ENCODE measurements around the gene OSBP2.

The OSBP2 gene

DNA sequence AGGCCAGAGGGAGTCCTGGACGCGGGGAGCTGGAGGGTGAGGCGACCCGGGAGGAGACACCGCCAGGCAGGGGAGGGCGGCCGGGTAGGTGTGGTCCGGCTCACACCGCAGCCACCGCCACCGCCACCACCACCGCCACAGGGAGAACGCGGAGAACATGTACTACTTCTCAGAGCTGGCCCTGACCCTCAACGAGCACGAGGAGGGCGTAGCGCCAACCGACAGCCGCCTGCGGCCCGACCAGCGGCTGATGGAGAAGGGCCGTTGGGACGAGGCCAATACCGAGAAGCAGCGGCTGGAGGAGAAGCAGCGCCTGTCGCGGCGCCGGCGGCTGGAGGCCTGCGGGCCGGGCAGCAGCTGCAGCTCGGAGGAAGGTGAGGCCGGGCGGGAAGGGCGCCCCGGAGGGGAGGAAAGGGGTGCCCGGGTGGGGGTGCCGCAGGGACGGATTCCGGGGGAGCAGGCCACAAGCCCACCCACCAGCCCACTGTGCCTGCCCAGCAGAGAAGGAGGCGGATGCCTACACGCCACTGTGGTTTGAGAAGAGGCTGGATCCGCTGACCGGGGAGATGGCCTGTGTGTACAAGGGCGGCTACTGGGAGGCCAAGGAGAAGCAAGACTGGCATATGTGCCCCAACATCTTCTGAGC lies 211.1 kb downstream of the OSBP2 start:
- DNase-seq: no peak
- H3K4me2 ChIP-seq (ENCODE audit: low read length): no peak overlapping the region
- no peaks in the 10 kb centered on the region for H3K4me1 ChIP-seq (ENCODE audit: control insufficient read depth in 1 of 2, insufficient read depth in 2 of 2, low read length in 2 of 2)
- H4K8ac ChIP-seq (ENCODE audit: low read depth, low read length): no peak overlapping the region
- no peak overlapping the region for H3K14ac ChIP-seq (ENCODE audit: low read length)
- H3K9ac ChIP-seq (ENCODE audit: low read length): no peak overlapping the region
- no peak overlapping the region for H3K27ac ChIP-seq (ENCODE audit: low read depth, low read length)
- no peak overlapping the region for H2AFZ ChIP-seq (ENCODE audit: insufficient read depth, low read length, poor library complexity)
- H2BK12ac ChIP-seq (ENCODE audit: low read length): no peak overlapping the region
- no peaks in the 10 kb centered on the region for H3K79me1 ChIP-seq (ENCODE audit: low read length)
- H3K23ac ChIP-seq (ENCODE audit: low read length): no peak overlapping the region
- no peak overlapping the region for H3K4me3 ChIP-seq (ENCODE audit: low read depth, low read length)
- no peak overlapping the region for H2AK5ac ChIP-seq (ENCODE audit: low read length)
- no peak overlapping the region for H3K18ac ChIP-seq (ENCODE audit: low read length)
- H2BK5ac ChIP-seq (ENCODE audit: low read depth, low read length, poor library complexity): no peak overlapping the region
- H2BK120ac ChIP-seq (ENCODE audit: insufficient read depth, low read length, poor library complexity): no peak overlapping the region
- no CpG with 5 or more reads among the region's 49 CpGs for WGBS (ENCODE audit: extremely low coverage, insufficient coverage, insufficient read length)
- no peak overlapping the region for H3K4ac ChIP-seq (ENCODE audit: low read depth, low read length)
- H4K91ac ChIP-seq (ENCODE audit: low read depth, low read length): no peak overlapping the region
- peaks cover 25 to 27% of the 10 kb centered on the region in 2 experiments for H3K36me3 ChIP-seq (ENCODE audit: control insufficient read depth in 1 of 2, insufficient read depth in 2 of 2, low read length in 2 of 2)
- no peaks in the 10 kb centered on the region for H3K27me3 ChIP-seq (ENCODE audit: insufficient read depth, low read length)
- no peak overlapping the region for H4K12ac ChIP-seq (ENCODE audit: low read depth, low read length)
- H3K79me2 ChIP-seq (ENCODE audit: control insufficient read depth, insufficient read depth, low read length, poor library complexity): no peaks in the 10 kb centered on the region
- H3K9me3 ChIP-seq (ENCODE audit: insufficient read depth, low read depth, low read length): peaks cover 5% of the 10 kb centered on the region

DNA sequence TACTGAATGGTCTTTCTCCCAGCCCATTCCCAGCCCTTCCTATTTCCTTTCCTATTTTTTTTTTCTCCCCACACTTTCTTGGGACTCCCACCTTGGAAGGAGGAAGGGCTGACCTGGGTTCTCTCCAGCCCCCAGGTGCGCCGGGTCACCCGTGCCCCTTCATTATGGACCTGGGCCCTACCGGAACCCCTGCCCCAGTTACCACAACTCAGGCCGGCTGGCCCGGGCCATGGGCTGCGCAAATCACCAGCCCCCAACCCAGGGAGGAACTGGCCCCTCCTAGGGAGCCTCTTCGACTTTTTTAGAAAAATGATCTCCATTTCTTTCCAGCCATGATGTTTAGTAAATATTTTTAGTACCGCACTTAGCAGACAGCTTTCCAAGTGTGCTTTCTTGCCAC lies 211.7 kb downstream of the OSBP2 start:
- WGBS (ENCODE audit: extremely low coverage, insufficient coverage, insufficient read length): no CpG with 5 or more reads among the region's 9 CpGs
- no peaks in the 10 kb centered on the region for H3K79me2 ChIP-seq (ENCODE audit: control insufficient read depth, insufficient read depth, low read length, poor library complexity)

DNA sequence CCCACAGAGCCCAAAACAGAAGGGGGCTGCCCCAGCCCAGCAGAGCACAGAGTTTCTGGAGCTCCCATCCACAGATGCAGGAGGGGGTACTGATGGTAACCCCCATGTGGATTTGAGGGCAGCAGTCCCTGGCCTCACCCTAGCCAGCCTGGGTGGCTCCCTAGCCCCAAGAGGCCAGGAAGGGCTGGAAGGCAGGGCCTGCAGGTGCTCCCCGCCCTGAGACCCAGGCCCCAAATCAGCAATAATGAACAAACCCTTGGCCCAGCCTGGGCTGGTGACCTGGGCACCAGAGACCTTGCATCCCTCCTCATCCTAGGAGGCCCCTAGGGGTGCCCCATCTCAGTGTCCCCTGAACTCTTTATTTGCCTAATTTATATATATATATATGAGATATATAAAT lies 212.3 kb downstream of the OSBP2 start:
- no peak overlapping the region for H2BK120ac ChIP-seq (ENCODE audit: insufficient read depth, low read length, poor library complexity)
- H3K4ac ChIP-seq (ENCODE audit: low read depth, low read length): no peak overlapping the region
- no peaks in the 10 kb centered on the region for H3K4me1 ChIP-seq (ENCODE audit: control insufficient read depth in 1 of 2, insufficient read depth in 2 of 2, low read length in 2 of 2)
- no peak overlapping the region for H4K12ac ChIP-seq (ENCODE audit: low read depth, low read length)
- no peaks in the 10 kb centered on the region for H3K27me3 ChIP-seq (ENCODE audit: insufficient read depth, low read length)
- no peak overlapping the region for H3K18ac ChIP-seq (ENCODE audit: low read length)
- no peak overlapping the region for H3K27ac ChIP-seq (ENCODE audit: low read depth, low read length)
- H3K79me2 ChIP-seq (ENCODE audit: control insufficient read depth, insufficient read depth, low read length, poor library complexity): no peaks in the 10 kb centered on the region
- no peak overlapping the region for H2BK12ac ChIP-seq (ENCODE audit: low read length)
- no peak overlapping the region for H4K8ac ChIP-seq (ENCODE audit: low read depth, low read length)
- H3K14ac ChIP-seq (ENCODE audit: low read length): no peak overlapping the region
- H3K4me2 ChIP-seq (ENCODE audit: low read length): no peak overlapping the region
- no CpG with 5 or more reads among the region's 1 CpG for WGBS (ENCODE audit: extremely low coverage, insufficient coverage, insufficient read length)
- H3K9ac ChIP-seq (ENCODE audit: low read length): no peak overlapping the region
- H4K91ac ChIP-seq (ENCODE audit: low read depth, low read length): no peak overlapping the region
- peaks cover 25 to 29% of the 10 kb centered on the region in 2 experiments for H3K36me3 ChIP-seq (ENCODE audit: control insufficient read depth in 1 of 2, insufficient read depth in 2 of 2, low read length in 2 of 2)
- H3K9me3 ChIP-seq (ENCODE audit: insufficient read depth, low read depth, low read length): peaks cover 5% of the 10 kb centered on the region
- no peaks in the 10 kb centered on the region for H3K79me1 ChIP-seq (ENCODE audit: low read length)
- no peak overlapping the region for H3K4me3 ChIP-seq (ENCODE audit: low read depth, low read length)
- no peak overlapping the region for H3K23ac ChIP-seq (ENCODE audit: low read length)
- no peak overlapping the region for H2AFZ ChIP-seq (ENCODE audit: insufficient read depth, low read length, poor library complexity)
- H2BK5ac ChIP-seq (ENCODE audit: low read depth, low read length, poor library complexity): no peak overlapping the region
- DNase-seq: no peak
- no peak overlapping the region for H2AK5ac ChIP-seq (ENCODE audit: low read length)

More for the DNA sequence above, 211.7 kb downstream of the OSBP2 start:
- no peaks in the 10 kb centered on the region for H3K4me1 ChIP-seq (ENCODE audit: control insufficient read depth in 1 of 2, insufficient read depth in 2 of 2, low read length in 2 of 2)
- no peak overlapping the region for H3K27ac ChIP-seq (ENCODE audit: low read depth, low read length)
- H4K12ac ChIP-seq (ENCODE audit: low read depth, low read length): no peak overlapping the region
- no peak overlapping the region for H3K4ac ChIP-seq (ENCODE audit: low read depth, low read length)
- H2BK12ac ChIP-seq (ENCODE audit: low read length): no peak overlapping the region
- no peak overlapping the region for H2AFZ ChIP-seq (ENCODE audit: insufficient read depth, low read length, poor library complexity)
- H2BK5ac ChIP-seq (ENCODE audit: low read depth, low read length, poor library complexity): no peak overlapping the region
- H3K9ac ChIP-seq (ENCODE audit: low read length): no peak overlapping the region
- DNase-seq: no peak
- H3K27me3 ChIP-seq (ENCODE audit: insufficient read depth, low read length): no peaks in the 10 kb centered on the region
- H3K4me2 ChIP-seq (ENCODE audit: low read length): no peak overlapping the region
- no peak overlapping the region for H3K14ac ChIP-seq (ENCODE audit: low read length)
- H4K91ac ChIP-seq (ENCODE audit: low read depth, low read length): no peak overlapping the region
- no peak overlapping the region for H2AK5ac ChIP-seq (ENCODE audit: low read length)
- H3K4me3 ChIP-seq (ENCODE audit: low read depth, low read length): no peak overlapping the region
- no peak overlapping the region for H3K23ac ChIP-seq (ENCODE audit: low read length)
- no peaks in the 10 kb centered on the region for H3K79me1 ChIP-seq (ENCODE audit: low read length)
- no peak overlapping the region for H3K18ac ChIP-seq (ENCODE audit: low read length)
- no peak overlapping the region for H2BK120ac ChIP-seq (ENCODE audit: insufficient read depth, low read length, poor library complexity)
- H3K36me3 ChIP-seq (ENCODE audit: control insufficient read depth in 1 of 2, insufficient read depth in 2 of 2, low read length in 2 of 2): peaks cover 25 to 29% of the 10 kb centered on the region in 2 experiments
- H4K8ac ChIP-seq (ENCODE audit: low read depth, low read length): no peak overlapping the region
- H3K9me3 ChIP-seq (ENCODE audit: insufficient read depth, low read depth, low read length): peaks cover 5% of the 10 kb centered on the region

DNA sequence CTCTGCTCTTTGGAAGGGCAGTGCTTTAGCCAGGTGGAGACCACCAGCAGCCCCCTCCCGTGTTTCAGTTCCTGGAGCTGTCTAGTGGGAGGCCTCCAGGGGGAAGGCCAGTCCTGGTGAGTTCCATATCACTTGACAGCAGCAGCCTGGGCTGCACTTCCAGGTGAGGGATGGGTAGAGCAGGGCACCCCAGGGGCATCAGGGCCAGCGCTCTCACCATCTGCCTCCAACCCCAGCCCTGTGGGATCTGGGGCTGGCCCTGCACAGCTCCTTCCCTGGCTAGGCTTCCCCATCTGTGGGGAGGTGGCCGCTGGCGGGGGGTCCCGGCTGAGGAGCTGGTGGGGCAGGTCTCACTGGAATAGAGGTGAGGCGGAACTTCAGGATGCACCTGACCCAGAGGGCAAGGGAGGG lies 213.4 kb downstream of the OSBP2 start:
- Histone ChIP-seq H3K4me3 (ENCODE audit: low read depth, low read length) (no peak overlapping the region), H3K4me1 (ENCODE audit: control insufficient read depth in 1 of 2, insufficient read depth in 2 of 2, low read length in 2 of 2) (no peaks in the 10 kb centered on the region), H4K12ac (ENCODE audit: low read depth, low read length) (no peak overlapping the region), H3K27me3 (ENCODE audit: insufficient read depth, low read length) (no peaks in the 10 kb centered on the region), H3K79me2 (ENCODE audit: control insufficient read depth, insufficient read depth, low read length, poor library complexity) (no peaks in the 10 kb centered on the region), H2BK12ac (ENCODE audit: low read length) (no peak overlapping the region), H3K23ac (ENCODE audit: low read length) (no peak overlapping the region), H3K4me2 (ENCODE audit: low read length) (no peak overlapping the region), H2BK120ac (ENCODE audit: insufficient read depth, low read length, poor library complexity) (no peak overlapping the region), H3K9ac (ENCODE audit: low read length) (no peak overlapping the region), H4K8ac (ENCODE audit: low read depth, low read length) (no peak overlapping the region), H3K14ac (ENCODE audit: low read length) (no peak overlapping the region), H3K79me1 (ENCODE audit: low read length) (no peaks in the 10 kb centered on the region), H3K9me3 (ENCODE audit: insufficient read depth, low read depth, low read length) (peaks cover 4% of the 10 kb centered on the region), H3K18ac (ENCODE audit: low read length) (no peak overlapping the region), H3K27ac (ENCODE audit: low read depth, low read length) (no peak overlapping the region), H4K91ac (ENCODE audit: low read depth, low read length) (no peak overlapping the region), H2AK5ac (ENCODE audit: low read length) (no peak overlapping the region), H2BK5ac (ENCODE audit: low read depth, low read length, poor library complexity) (no peak overlapping the region), H3K4ac (ENCODE audit: low read depth, low read length) (no peak overlapping the region), H3K36me3 (ENCODE audit: control insufficient read depth in 1 of 2, insufficient read depth in 2 of 2, low read length in 2 of 2) (peaks cover 19 to 22% of the 10 kb centered on the region in 2 experiments), H2AFZ (ENCODE audit: insufficient read depth, low read length, poor library complexity) (no peak overlapping the region)
- DNase-seq: no peak
- no CpG with 5 or more reads among the region's 6 CpGs for WGBS (ENCODE audit: extremely low coverage, insufficient coverage, insufficient read length)
